A673 (cell line): ENCODE results near the gene ATP8A1. TPM values are rescaled to one million over a fixed set of nuclear protein-coding genes. Genes with fewer than 3 reads are reported as not detected.

Experiments used
- BruUV-seq: library from RNA; stranded (reverse); fragments of 400-500 nt; replicated peaks from 2 replicates; lab custom pipeline; 2021; lab: Mats Ljungman, UMichigan
- CTCF ChIA-PET: fragments of 300-600 bp; sonication (Branson Sonifier 250); formaldehyde crosslinking; loops from one replicate; lab custom pipeline; 2022; ENCODE audit warnings: antibody characterized with exemption; lab: Charles Lee
- POLR2A ChIA-PET: fragments of 300-600 bp; sonication (Branson Sonifier 250); formaldehyde crosslinking; loops from one replicate; lab custom pipeline; 2022; ENCODE audit warnings: antibody characterized with exemption; ENCODE audit not compliant: low non-redundant PET; lab: Charles Lee
- DNase-seq: peaks from one replicate; pipeline ENCODE4 v3.0.0-alpha.2; 2015; ENCODE audit warnings: low spot score
- H3K27ac ChIP-seq: fragments of 200-600 bp; sonication (generic); 2 replicates; pipeline ENCODE4 v1.5.1; 2016; ENCODE audit warnings: mixed run types, low read depth, mild to moderate bottlenecking, mixed read lengths, antibody characterized with exemption, low read length; ENCODE audit not compliant: poor library complexity, severe bottlenecking
- H3K27me3 ChIP-seq: fragments of 200-600 bp; sonication (generic); replicated peaks from 2 replicates; pipeline ENCODE4 v1.6.1; 2017; ENCODE audit warnings: mixed run types, low read depth, mild to moderate bottlenecking, mixed read lengths, antibody characterized with exemption, low read length; ENCODE audit not compliant: insufficient read depth, poor library complexity
- H3K36me3 ChIP-seq: fragments of 200-600 bp; sonication (generic); 2 replicates; pipeline ENCODE4 v1.6.1; 2016; ENCODE audit warnings: mixed run types, mild to moderate bottlenecking, mixed read lengths, antibody characterized with exemption, low read length; ENCODE audit not compliant: insufficient read depth, poor library complexity, severe bottlenecking
- H3K4me1 ChIP-seq: fragments of 200-600 bp; sonication (generic); 2 replicates; pipeline ENCODE4 v1.6.1; 2017; ENCODE audit warnings: mixed run types, mild to moderate bottlenecking, mixed read lengths, antibody characterized with exemption, low read length; ENCODE audit not compliant: insufficient read depth, poor library complexity, severe bottlenecking
- H3K4me3 ChIP-seq: fragments of 200-600 bp; sonication (generic); 2 replicates; pipeline ENCODE4 v1.5.1; 2016; ENCODE audit warnings: low read depth, mixed run types, mild to moderate bottlenecking, mixed read lengths, low read length; ENCODE audit not compliant: poor library complexity, severe bottlenecking
- H3K9me3 ChIP-seq: fragments of 200-600 bp; sonication (generic); 2 replicates; pipeline ENCODE4 v1.6.1; 2016; ENCODE audit warnings: mixed run types, low read depth, mild to moderate bottlenecking, mixed read lengths, antibody characterized with exemption, low read length; ENCODE audit not compliant: poor library complexity, severe bottlenecking
- CTCF ChIP-seq: fragments of 300-800, 200-600 bp; sonication (generic); conservative IDR thresholded peaks from 2 replicates; pipeline ENCODE4 v1.5.1; 2017; ENCODE audit warnings: low read depth, mild to moderate bottlenecking, antibody characterized with exemption, low read length, moderate library complexity, mixed read lengths
- EZH2 ChIP-seq: fragments of 200-600 bp; sonication (generic); IDR thresholded peaks from 2 replicates; pipeline ENCODE4 v1.6.1; 2017; ENCODE audit warnings: borderline replicate concordance, low read depth, mild to moderate bottlenecking, mixed read lengths, antibody characterized with exemption, low read length; ENCODE audit not compliant: poor library complexity, severe bottlenecking
- intact Hi-C: fragments of 100-400 bp; cut with micrococcal nuclease; formaldehyde crosslinking; loops from one replicate; pipeline ENCODE4 v1.10.0; 2022; ENCODE audit not compliant: unreplicated experiment
- total RNA-seq: library from RNA; stranded (reverse); gene quantifications from 2 replicates; pipeline ENCODE4 v1.2.3, GENCODE V29; 2021

Gene ATP8A1
- total RNA-seq, 1 experiment from 2014 or later: 0.28 TPM

- Histone ChIP-seq H3K4me3 (no peak overlapping the region), H3K4me1 (no peaks in the 10 kb centered on the region), H3K9me3 (no peaks in the 10 kb centered on the region), H3K27me3 (no peaks in the 10 kb centered on the region), H3K36me3 (no peaks in the 10 kb centered on the region), H3K27ac (no peak overlapping the region)
- TF ChIP-seq CTCF (no peak), EZH2 (no peak)
- no TSS peak for BruUV-seq
- intact Hi-C loops: loop anchor here (1.0 kb wide), 1 partner anchor 298 kb away; no protein-coding TSS in a partner anchor
- DNase-seq: no peak
- POLR2A ChIA-PET: no interaction called here
- CTCF ChIA-PET: no interaction called here
Observed at GRCh38 chr4:42566835-42567234, 90.1 kb downstream of the ATP8A1 start.

- H3K36me3 ChIP-seq: no peaks in the 10 kb centered on the region
- DNase-seq: no peak
- POLR2A ChIA-PET: no interaction called here
- H3K27ac ChIP-seq: no peak overlapping the region
- intact Hi-C loops: no loop called here
- CTCF ChIA-PET: no interaction called here
- H3K4me1 ChIP-seq: no peaks in the 10 kb centered on the region
- TF ChIP-seq EZH2: no peak
- TF ChIP-seq CTCF: no peak
- no TSS peak for BruUV-seq
- no peaks in the 10 kb centered on the region for H3K27me3 ChIP-seq
- no peaks in the 10 kb centered on the region for H3K9me3 ChIP-seq
- H3K4me3 ChIP-seq: no peak overlapping the region
Observed at GRCh38 chr4:42562016-42562415, 94.9 kb downstream of the ATP8A1 start.

GRCh38 chr4:42561031-42561430 is 95.9 kb downstream of the ATP8A1 start:
- intact Hi-C loops: no loop called here
- BruUV-seq: no TSS peak
- POLR2A ChIA-PET: no interaction called here

More at GRCh38 chr4:42561031-42561430, 95.9 kb downstream of the ATP8A1 start:
- CTCF ChIA-PET: no interaction called here
- TF ChIP-seq CTCF (no peak), EZH2 (no peak)
- no peak for DNase-seq
- Histone ChIP-seq H3K4me1 (no peaks in the 10 kb centered on the region), H3K4me3 (no peak overlapping the region), H3K27me3 (peaks cover 3% of the 10 kb centered on the region), H3K36me3 (no peaks in the 10 kb centered on the region), H3K27ac (no peak overlapping the region), H3K9me3 (no peaks in the 10 kb centered on the region)
